Ascending aorta (tissue), 2 donors: ENCODE measurements around the gene IQCN. TPM values are rescaled to one million over a fixed set of nuclear protein-coding genes. Genes with fewer than 3 reads are reported as not detected.

Source experiments
- DNase-seq, 2 donors: peaks; one replicate each; pipeline ENCODE4 v3.0.0-alpha.2; 2019; ENCODE audit warnings: low spot score in 2 of 2
- H3K27ac ChIP-seq, 2 donors: fragments of 200-600 bp; sonication (generic); one replicate each; pipeline ENCODE4 v1.5.1; 2016 to 2017; ENCODE audit warnings: mild to moderate bottlenecking in 1 of 2
- H3K27me3 ChIP-seq: fragments of 200-600 bp; sonication (generic); one replicate; pipeline ENCODE4 v1.5.1; 2017
- H3K36me3 ChIP-seq, 2 donors: fragments of 200-600 bp; sonication (generic); one replicate each; pipeline ENCODE4 v1.5.1; 2016
- H3K4me1 ChIP-seq, 2 donors: fragments of 200-600 bp; sonication (generic); one replicate each; pipeline ENCODE4 v1.5.1; 2016 to 2017; ENCODE audit warnings: mild to moderate bottlenecking in 1 of 2
- H3K4me3 ChIP-seq, 2 donors: fragments of 200-600 bp; sonication (generic); one replicate each; pipeline ENCODE4 v1.5.1; 2016 to 2017; ENCODE audit warnings: mild to moderate bottlenecking in 1 of 2
- H3K9me3 ChIP-seq, 2 donors: fragments of 200-600 bp; sonication (generic); one replicate each; pipeline ENCODE4 v1.5.1; 2016
- CTCF ChIP-seq, 3 experiments: fragments of 200-600 bp in 2 of 3; fragments of 450-650 bp in 1 of 3; sonication (generic) in 2 of 3; IDR thresholded peaks; one replicate each; pipeline ENCODE4 v1.5.1; 2016 to 2019; ENCODE audit warnings: antibody characterized with exemption in 3 of 3, mild to moderate bottlenecking in 1 of 3, moderate library complexity in 1 of 3
- intact Hi-C: fragments of 100-400 bp; cut with DNase I; formaldehyde crosslinking; loops from one replicate; pipeline ENCODE4 v1.15.1; 2023
- total RNA-seq: library from RNA; depleted of rRNA; stranded (reverse); fragments of >200 nt; gene quantifications from one replicate; pipeline ENCODE4 v1.1.0, GENCODE V29; 2016

IQCN gene
- total RNA-seq, 1 donor from 2014 or later: 51.2 TPM

- Histone ChIP-seq H3K4me3 (no peak overlapping the region), H3K4me1 (peaks cover 6 to 36% of the 10 kb centered on the region in 2 donors), H3K36me3 (peaks cover 12 to 18% of the 10 kb centered on the region in 2 donors), H3K27ac (peak overlapping the region in 1 of 2 donors; percentile 29), H3K27me3 (no peaks in the 10 kb centered on the region), H3K9me3 (no peaks in the 10 kb centered on the region)
- intact Hi-C loops: no loop called here
- TF ChIP-seq CTCF (IDR thresholded peaks at IDR 0.05): no peak
- no peak for DNase-seq
Observed at GRCh38 chr19:18311502-18312091, 37.3 kb upstream of the IQCN start.

GRCh38 chr19:18310966-18311365 lies 36.7 kb upstream of the IQCN start:
- Histone ChIP-seq H3K4me3 (no peak overlapping the region), H3K4me1 (peaks cover 10 to 41% of the 10 kb centered on the region in 2 donors), H3K27ac (peak overlapping the region in 1 of 2 donors; percentile 29), H3K36me3 (peaks cover 12 to 18% of the 10 kb centered on the region in 2 donors), H3K9me3 (no peaks in the 10 kb centered on the region), H3K27me3 (no peaks in the 10 kb centered on the region)
- TF ChIP-seq CTCF (IDR thresholded peaks at IDR 0.05): no peak
- DNase-seq: no peak
- intact Hi-C loops: no loop called here

GRCh38 chr19:18310118-18310909 lies 36.1 kb upstream of the IQCN start:
- intact Hi-C loops: no loop called here
- H3K36me3 ChIP-seq: peaks cover 12 to 18% of the 10 kb centered on the region in 2 donors
- TF ChIP-seq CTCF (IDR thresholded peaks at IDR 0.05): no peak

GRCh38 chr19:18309525-18310064 lies 35.3 kb upstream of the IQCN start:
- Histone ChIP-seq H3K27ac (peak overlapping the region in 1 of 2 donors; percentile 98), H3K36me3 (peaks cover 12 to 18% of the 10 kb centered on the region in 2 donors), H3K4me1 (peaks cover 18 to 50% of the 10 kb centered on the region in 2 donors), H3K4me3 (no peak overlapping the region), H3K27me3 (no peaks in the 10 kb centered on the region), H3K9me3 (no peaks in the 10 kb centered on the region)
- no peak for DNase-seq
- intact Hi-C loops: no loop called here
- TF ChIP-seq CTCF (IDR thresholded peaks at IDR 0.05): no peak

More at GRCh38 chr19:18310118-18310909, 36.1 kb upstream of the IQCN start:
- no peaks in the 10 kb centered on the region for H3K27me3 ChIP-seq
- no peak overlapping the region for H3K27ac ChIP-seq
- no peak for DNase-seq
- H3K4me3 ChIP-seq: no peak overlapping the region
- peaks cover 17 to 48% of the 10 kb centered on the region in 2 donors for H3K4me1 ChIP-seq
- no peaks in the 10 kb centered on the region for H3K9me3 ChIP-seq

GRCh38 chr19:18308948-18309325 lies 34.7 kb upstream of the IQCN start:
- Histone ChIP-seq H3K4me3 (no peak overlapping the region), H3K9me3 (no peaks in the 10 kb centered on the region), H3K27ac (peak overlapping the region; percentile 98 to 100), H3K36me3 (peaks cover 12 to 18% of the 10 kb centered on the region in 2 donors), H3K27me3 (no peaks in the 10 kb centered on the region), H3K4me1 (peaks cover 21 to 49% of the 10 kb centered on the region in 2 donors)
- no peak for TF ChIP-seq CTCF (IDR thresholded peaks at IDR 0.05)
- DNase-seq: no peak
- intact Hi-C loops: no loop called here
